Spleen (tissue), 7 donors: Measurements from ENCODE around the gene AKR7A3.

ENCODE experiments used
- POLR2A ChIP-seq, 3 donors: fragments of 450-650 bp; IDR thresholded peaks; one replicate each; pipeline ENCODE4 v1.5.1; 2017; ENCODE audit warnings: antibody characterized with exemption in 3 of 3, mild to moderate bottlenecking in 1 of 3
- POLR2AphosphoS5 ChIP-seq, 3 donors: sonication (generic); formaldehyde crosslinking; IDR thresholded peaks; one replicate each; pipeline ENCODE4 v1.5.1; 2017; ENCODE audit warnings: antibody characterized with exemption in 3 of 3
- TF ChIP-seq, protein P1 (sequence below), 11 experiments: fragments of 200-600 bp in 7 of 11; fragments of 450-650 bp in 4 of 11; sonication (generic) in 4 of 11; IDR thresholded peaks in 8 of 11; conservative IDR thresholded peaks in 3 of 11; 1 replicate in 7 of 11; 2 replicates in 4 of 11; pipeline versions ENCODE4 v1.4.0 to v1.8.0; 2016 to 2021; ENCODE audit warnings: antibody characterized with exemption in 11 of 11, inconsistent platforms in 4 of 11, mild to moderate bottlenecking in 1 of 11
- donor health status: DM: no; HTN: no; CAD: no; lungs with moderate emphysema.
- donor health status: DM: no; HTN: no; CAD: no.
- donor health status: DM: no; HTN: no; CAD: no.

DNA sequence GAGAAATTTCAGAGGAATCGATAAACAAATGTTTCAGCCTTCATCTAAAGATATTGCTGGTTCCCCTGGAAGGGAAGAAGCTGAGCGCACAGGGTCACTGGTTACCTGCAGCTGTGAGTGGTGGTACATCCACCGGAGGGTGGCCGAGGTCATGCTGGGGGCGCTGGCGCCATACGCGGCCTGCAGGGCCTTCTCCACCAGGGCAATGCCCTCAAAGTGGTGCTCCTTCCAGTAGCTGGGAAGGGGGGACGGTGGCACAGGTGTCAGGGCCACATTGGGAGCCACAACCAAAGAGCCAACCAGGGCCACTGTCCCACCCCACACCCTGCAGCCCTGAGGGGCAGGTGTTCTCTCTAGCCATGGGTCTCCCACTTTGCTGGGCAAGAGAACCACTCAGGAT lies 4.7 kb downstream of the AKR7A3 start:
- TF ChIP-seq, protein P1, sequence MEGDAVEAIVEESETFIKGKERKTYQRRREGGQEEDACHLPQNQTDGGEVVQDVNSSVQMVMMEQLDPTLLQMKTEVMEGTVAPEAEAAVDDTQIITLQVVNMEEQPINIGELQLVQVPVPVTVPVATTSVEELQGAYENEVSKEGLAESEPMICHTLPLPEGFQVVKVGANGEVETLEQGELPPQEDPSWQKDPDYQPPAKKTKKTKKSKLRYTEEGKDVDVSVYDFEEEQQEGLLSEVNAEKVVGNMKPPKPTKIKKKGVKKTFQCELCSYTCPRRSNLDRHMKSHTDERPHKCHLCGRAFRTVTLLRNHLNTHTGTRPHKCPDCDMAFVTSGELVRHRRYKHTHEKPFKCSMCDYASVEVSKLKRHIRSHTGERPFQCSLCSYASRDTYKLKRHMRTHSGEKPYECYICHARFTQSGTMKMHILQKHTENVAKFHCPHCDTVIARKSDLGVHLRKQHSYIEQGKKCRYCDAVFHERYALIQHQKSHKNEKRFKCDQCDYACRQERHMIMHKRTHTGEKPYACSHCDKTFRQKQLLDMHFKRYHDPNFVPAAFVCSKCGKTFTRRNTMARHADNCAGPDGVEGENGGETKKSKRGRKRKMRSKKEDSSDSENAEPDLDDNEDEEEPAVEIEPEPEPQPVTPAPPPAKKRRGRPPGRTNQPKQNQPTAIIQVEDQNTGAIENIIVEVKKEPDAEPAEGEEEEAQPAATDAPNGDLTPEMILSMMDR (IDR thresholded peaks at IDR 0.05 in 8 of 11, conservative IDR thresholded peaks at IDR 0.05 in 3 of 11): no peak
- no peak for TF ChIP-seq POLR2A (IDR thresholded peaks at IDR 0.05)
- no peak for TF ChIP-seq POLR2AphosphoS5 (IDR thresholded peaks at IDR 0.05)
